Kidney tubule cell (primary cell): ENCODE measurements around the gene TMPRSS9.

Source experiments
- DNase-seq: peaks from one replicate; pipeline ENCODE4 v3.0.0-alpha.2; 2018; ENCODE audit warnings: low spot score

Gene TMPRSS9

DNA sequence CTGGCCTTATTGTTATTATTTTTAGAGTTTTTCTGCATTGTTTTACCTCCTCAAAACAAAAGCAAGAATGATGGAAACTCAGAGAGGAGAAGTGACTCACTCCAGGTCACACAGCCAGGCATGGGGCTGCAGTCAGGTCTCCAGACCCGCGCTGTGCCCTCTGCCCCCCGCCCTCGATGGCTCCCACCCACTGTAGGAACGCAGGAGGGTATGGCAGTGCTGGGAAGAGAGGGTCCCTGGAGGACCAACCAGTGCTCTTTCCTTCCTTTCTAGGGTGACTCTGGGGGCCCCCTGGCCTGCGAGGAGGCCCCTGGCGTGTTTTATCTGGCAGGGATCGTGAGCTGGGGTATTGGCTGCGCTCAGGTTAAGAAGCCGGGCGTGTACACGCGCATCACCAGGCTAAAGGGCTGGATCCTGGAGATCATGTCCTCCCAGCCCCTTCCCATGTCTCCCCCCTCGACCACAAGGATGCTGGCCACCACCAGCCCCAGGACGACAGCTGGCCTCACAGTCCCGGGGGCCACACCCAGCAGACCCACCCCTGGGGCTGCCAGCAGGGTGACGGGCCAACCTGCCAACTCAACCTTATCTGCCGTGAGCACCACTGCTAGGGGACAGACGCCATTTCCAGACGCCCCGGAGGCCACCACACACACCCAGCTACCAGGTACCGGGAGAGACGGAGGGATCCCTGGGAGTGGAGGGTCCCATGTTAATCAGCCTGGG lies 61.7 kb downstream of the TMPRSS9 start:
- no peak for DNase-seq

DNA sequence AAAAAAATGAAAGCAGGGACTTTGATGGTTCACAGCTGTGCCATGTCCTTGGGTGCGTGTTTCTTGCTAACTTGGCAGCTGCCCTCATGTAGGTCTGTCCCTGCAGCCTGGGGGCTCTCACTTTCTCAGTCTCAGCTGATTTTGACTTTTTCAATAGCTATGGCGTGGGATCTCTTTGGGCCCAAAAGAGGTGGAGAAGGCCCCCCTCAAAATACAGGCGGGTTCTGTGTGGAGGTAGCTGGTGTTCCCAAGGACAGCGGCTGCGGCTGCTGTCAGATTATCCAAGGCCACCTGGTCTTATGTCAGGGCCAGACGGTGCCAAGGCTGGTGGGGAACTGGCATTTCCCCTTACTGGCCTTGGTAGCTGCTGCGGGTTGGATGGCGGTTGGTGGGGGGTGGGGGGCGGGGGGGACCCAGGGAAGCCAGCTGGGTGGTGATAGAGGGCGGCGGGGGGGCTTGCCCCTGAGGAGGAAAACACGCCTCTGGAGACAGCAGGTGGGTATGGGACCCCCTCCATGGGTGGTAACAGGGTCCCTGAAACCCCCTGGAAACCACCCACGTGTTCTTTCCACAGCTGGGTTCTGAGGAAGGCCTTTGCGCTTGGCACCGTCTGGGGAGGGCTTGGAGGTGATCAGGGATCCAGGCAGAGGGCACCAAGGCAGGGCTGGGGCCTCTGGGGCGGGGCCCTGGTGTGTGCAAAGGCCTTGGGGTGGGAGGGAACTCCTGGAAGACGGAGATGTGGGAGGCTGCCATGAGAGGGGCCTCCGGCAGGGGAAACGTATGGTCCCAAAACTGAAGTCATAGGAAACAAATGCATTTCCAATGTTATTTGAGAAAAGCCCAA lies 63.2 kb downstream of the TMPRSS9 start:
- no peak for DNase-seq

DNA sequence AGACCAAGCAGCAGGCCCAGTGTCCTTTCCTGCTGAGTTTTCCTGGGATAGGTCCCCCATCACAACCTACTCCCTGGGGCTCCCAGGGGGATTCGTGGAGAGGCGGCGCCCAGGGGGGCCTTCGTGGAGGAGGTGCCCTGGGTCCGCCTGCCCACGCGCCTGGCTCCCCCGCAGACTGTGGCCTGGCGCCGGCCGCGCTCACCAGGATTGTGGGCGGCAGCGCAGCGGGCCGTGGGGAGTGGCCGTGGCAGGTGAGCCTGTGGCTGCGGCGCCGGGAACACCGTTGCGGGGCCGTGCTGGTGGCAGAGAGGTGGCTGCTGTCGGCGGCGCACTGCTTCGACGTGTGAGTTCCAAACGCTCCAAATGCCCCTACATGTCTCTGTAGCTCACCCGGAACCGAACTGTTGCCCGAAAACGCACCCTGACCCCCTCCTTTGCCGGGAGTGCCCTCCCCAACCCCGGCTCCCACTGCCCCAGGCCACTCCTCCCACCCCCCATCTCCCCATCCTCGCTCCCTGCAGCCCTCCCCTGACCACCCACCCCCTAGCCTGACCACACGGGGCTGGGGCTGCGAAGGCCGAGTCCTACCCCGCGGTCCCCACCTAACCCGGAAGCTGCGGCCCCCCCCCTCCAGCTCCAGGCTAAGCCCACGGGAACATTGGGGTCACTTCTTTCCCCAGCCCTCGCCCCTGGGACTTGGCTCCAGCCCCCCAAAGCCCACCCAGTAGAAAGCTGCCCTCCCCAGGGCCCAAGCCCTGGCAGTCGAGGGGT lies 64.0 kb downstream of the TMPRSS9 start:
- DNase-seq = no peak

DNA sequence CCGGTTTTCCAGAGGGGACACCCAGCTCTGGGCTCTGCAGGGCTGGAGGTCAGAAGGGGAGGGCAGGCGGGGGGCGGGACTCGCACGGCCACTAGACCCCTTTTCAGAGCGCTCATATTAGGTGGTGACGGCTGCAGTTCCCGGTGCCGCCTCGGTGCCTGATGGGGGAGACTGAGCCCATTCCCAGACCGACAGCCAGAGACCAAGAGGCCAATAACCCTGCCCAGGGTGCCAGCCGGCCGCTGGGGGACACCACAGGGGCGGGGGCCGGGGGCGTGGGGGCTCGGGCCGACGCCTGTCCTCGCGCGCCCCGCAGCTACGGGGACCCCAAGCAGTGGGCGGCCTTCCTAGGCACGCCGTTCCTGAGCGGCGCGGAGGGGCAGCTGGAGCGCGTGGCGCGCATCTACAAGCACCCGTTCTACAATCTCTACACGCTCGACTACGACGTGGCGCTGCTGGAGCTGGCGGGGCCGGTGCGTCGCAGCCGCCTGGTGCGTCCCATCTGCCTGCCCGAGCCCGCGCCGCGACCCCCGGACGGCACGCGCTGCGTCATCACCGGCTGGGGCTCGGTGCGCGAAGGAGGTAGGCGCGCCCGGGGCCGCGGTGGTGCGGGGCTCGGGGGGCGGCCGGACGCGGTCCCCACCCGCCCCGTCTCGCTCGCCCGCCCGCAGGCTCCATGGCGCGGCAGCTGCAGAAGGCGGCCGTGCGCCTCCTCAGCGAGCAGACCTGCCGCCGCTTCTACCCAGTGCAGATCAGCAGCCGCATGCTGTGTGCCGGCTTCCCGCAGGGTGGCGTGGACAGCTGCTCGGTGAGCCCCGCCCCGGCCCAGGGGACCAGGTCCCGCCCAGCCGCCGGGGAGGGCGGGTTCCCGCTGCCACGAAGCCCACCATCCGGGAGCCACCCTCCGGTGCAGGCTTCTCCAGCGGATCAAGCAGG lies 64.9 kb downstream of the TMPRSS9 start:
- DNase-seq = no peak

DNA sequence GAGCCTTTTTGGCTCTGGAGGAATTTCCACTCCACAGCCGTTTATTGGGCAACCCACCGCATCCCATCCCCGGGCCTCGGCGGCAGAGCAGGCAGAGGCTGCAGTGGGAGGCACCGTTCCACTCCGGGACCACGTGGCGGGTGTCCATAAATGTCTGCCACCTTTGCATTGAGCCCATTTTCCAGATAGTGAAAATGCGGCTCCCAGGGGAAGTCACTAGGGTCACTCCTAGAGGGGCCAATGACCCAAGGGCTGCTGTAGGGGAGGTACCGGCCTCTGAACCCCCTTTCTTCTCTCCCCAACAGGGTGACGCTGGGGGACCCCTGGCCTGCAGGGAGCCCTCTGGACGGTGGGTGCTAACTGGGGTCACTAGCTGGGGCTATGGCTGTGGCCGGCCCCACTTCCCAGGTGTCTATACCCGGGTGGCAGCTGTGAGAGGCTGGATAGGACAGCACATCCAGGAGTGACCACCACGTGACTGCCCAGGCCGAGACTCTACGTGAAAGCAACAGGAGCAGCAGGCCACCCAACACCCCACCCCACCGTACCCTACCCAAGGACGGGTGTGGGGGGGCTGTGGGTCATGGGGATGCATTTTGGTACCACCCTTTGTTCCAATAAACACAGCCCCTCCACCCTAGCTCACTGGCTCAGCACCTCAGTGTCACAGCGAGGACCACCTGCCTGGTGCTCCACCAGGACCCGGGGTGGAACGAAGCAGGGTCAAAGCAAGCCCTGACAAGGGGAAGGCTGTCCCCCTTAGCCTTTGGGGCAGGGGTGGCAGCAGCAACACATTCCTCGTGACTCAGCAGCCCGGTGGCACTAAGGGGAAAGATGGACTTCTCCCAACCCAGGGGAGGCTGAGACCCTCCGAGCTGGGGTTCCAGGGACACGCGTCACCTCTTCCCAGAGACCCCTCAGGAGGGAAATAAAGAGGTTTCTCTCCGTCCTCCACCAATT lies 65.8 kb downstream of the TMPRSS9 start:
- DNase-seq = no peak

DNA sequence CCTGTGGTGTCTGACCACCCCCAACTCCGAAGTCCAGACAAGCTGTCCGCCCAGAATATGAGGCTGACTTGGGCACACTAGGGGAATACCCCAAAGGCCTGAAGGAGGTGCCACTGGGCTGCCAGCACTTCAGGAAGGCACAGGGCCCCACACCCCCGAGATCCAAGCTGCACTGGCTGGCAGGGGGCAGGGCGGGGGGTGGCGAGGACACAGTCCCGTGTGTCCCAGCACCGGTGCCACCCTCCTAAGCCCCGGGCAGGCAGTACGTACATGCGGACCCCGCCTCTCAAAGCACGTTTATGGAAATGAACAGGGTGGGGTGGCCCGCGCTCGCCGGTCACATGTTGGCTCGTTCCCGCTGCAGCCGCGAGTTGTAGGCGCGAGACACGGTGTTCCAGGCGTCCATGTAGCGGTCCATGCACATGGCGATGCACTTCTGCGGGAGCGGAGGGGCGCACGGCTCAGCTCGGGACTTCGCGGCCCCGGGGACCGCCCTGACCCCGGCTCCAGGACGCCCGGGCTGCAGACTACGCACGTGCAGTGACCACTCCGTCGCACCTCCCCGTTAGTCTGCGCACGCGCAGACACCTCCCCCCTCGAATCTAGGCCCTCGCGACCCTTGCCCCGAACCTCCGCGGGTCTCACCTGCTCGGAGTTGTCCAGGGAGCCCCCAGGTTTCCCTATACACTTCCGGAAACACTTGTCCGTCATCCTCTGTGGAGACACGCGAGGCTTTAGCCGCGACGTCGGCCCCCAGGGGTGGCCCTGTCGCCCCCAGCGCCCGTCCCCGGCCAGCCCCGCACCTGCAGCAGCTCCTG lies 66.8 kb downstream of the TMPRSS9 start:
- DNase-seq = peak; percentile 45

DNA sequence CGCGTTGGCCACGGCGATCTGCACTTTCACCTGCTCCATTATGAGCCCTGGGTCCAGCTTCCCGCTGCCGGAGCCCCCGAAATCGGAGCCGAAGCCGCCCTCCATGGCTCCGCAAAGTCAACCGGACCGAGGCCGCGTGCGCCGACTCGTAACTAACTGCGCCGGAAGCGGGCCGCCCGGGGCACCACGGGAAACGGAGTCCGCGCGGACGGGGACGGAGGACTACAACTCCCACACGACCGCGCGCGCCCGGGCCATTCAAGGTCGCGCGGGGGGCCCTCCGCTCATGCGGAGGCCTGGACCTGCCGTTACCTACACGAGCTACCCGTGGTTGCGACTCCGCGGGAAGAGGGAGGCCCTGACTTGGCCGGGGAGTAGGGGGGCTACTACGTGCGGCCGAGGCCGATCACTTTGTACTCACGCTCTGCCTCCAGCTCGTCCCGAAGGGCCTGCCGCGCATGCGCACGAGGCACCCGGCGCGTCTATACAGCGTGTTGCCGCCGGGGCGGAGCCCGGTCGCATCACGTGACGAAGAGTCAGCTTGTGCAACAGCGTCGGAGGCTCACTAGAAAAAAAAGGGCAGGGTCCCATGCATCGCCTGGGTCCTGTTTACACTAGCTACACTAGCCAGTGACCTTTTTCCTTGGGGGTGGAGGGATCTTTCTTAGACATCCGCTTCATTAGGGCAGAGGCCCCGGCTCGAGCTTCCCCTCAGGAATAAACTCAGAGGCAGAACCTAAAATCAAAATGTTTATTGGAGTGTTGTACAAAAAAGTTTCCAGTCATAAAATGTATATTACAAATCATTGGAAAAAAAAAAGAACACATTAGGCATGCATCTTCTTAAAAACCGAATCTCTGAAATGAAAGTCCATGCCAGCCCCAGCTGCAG lies 67.6 kb downstream of the TMPRSS9 start, which contains the start of gene TIMM13:
Gene TIMM13 (minus strand): TSS at position 158 of the 892 bp plus-strand sequence. CDS start 53 bp downstream, at position 105.
- peak; percentile 95 for DNase-seq

DNA sequence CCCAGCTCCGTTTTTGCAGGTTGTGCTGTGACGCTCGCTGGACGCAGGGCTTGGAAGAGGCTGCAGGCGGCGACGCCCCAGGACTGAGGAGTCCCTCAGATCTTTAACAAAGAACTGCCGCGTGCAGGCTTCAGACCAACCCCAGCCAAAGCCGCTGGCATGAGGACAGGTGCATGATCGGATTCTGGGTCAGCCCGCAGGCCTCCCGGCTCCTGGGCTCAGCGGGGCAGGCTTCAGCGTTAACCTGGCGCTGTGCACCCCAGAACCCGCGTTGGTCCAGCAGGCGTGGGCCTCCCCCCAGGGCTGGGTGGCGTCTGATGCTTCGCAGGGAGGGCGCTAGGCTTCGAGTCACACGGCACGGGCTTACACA lies 68.2 kb downstream of the TMPRSS9 start:
- DNase-seq = peak; percentile 12

DNA sequence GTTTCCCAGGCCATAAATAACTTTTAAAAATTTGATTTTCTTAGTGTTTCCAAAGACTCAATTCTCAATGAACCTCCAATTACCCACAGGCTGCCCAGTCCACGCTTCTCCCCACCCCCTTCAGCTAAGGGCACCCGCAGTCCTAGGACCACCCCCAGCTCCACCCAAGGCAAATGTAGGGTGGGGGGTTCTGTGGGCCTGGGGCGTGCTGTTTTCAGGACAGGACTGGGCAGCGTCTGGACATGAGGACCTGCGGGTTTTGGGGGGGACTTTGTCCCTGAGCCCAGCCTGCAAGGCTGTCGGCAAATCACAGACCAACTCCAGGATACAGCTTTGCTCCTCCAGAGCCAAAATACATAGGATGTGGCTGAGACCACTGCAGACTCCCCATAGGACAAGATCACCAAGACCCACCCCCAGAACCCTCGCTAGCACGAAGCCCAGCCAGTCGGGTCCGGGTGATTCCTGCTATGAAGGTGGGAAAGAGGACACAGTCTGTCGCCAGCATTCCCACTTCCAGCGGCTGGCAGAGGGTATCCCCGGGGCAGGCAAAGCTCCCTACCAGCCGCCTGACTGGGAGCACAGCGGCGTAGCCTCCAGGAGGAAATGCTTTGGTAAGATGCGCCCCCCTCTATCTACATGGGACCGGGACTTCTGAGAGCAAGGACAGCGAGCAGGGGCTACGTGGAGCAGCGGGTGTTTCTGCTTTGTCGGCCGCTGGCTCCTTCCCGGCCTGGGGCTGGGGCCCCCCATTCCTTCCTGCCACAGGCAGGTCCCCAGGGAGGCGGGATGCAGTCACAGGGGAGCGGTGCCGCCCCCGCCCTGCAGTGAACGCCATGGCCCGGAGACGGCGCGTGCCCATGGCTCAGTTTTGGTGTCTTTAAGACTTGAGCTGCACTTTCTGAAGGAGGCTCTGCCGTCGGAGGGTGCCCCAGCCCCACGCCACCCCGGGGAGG lies 69.0 kb downstream of the TMPRSS9 start:
- DNase-seq = no peak

DNA sequence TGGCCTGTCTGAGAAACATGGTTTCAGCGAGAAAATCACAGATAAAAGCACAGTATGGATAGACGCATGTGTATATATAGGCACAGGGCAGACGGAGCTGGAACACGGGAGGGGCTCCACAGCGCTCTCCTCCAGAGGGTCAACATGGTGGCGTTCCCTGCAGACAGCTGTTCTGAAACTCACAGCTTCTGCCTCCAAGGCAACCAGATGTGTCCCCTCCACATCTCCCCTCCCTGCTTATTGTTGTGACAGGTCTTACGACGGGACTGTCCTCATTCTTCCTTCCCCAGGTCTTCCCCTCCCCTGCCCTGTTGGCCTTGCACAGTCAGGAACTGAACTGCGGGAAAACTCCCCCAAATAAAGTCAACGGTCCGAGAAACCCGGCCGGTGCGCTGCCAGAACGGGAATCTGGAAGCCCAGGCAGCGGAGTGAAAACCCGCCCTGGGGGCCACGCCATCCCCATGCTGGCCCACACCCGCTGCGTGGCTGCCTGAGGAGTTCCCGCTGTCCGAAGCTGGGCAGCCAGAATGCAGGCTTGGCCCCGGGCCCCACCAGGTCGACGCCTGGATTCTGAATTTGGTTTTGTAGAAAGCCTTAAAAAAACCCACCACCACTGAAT lies 70.0 kb downstream of the TMPRSS9 start:
- no peak for DNase-seq

DNA sequence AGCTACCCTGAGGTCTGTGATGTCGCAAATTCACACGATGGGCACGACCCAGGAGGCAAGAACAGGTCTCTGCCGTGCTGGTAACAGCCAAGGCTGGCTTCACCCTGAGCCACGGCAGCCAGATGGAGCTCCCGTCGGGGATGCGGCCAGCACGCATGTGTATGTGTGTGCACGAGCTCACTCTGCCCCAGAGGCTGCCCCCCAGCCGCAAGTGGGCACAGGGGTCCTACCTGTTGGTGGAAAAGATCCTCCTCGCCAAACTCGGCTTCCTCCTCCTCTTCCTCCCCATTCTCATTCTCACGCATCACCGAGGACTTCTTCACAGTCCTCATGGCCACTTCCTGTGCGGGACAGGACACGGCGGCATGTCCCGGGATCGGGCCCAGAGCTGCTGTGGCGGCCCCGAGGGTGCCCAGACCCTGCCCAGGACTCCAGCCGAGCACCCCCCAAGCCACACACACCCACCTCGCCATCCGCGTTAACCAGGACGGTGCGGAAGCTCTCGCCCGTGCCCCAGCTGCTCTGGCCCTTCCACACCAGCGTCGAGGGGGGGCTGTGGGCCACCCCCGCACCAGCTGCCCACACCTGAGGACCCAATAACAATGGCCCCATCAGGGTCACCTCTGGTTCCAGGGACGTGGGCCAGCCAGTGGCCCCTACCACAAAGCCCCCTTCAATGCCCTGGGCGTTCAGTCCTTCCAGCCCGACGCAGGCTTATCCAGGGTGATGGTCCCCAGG lies 71.4 kb downstream of the TMPRSS9 start:
- DNase-seq = no peak

DNA sequence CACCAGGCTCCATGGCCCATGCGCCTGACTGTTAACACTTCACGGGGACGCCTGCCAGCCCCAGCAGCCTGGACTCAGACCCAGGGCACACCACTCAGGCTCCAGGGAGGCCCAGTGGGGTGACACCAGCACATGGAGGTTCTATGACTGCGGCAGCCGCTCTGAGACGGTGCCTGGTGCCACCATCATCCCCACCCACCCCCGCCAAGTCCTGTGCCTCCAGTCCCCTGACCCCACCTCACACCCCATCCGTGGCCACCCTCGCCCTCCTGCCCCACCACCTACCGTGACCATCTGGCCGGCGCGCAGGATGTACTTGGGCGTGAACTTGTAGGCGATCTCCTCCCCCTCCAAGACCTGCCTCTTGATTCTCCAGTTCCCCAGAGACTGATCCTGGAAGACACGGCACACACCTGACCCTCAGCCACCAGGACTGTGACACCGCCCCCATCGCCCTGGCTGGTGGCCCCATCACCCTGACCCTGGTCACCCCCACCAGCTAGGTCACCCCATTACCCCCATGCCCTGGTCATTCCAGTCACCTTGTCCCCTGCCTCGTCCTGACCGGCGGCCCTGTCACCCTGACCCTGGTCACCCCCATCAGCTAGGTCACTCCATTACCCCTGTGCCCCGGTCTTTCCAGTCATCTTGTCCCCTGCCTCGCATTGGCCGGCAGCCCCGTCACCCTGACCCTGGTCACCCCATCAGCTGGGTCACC lies 72.2 kb downstream of the TMPRSS9 start:
- no peak for DNase-seq

DNA sequence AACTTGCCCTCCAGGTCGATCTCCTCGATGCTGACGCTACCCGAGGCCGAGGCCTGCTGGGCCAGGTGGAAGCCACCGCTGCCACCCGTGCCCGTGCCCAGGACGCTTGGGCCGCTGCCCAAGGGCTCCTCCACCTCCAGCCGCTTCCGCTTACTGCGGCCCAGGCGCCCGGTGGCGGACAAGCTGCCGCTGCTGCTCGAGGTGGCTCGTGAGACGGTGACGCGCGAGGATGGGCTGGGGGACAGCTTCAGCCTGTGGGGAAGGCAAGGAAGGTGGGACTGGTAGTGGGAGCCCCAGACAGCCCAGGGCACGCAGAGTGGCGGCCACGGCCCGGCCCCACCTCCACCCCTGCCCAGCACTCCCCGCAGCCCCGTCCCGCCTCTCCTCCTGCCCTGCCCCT lies 73.8 kb downstream of the TMPRSS9 start:
- no peak for DNase-seq

DNA sequence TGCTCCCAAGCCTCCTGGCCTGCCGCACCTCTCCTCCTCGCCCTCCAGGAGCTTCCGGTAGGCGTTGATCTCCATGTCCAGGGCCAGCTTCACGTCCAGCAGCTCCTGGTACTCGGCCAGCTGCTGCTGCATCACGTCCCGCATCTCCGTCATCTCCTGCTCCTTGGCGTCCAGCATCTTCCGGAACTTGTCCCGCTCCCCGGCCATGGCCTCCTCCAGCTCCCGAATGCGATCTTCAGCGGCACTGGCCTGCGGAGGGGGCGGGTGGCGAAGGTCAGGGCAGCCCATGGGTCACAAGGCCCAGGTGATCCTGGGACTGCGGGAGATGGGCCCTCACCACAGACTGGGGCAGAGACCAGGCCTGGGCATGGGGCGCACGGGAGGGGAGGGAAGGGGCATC lies 74.2 kb downstream of the TMPRSS9 start:
- no peak for DNase-seq

DNA sequence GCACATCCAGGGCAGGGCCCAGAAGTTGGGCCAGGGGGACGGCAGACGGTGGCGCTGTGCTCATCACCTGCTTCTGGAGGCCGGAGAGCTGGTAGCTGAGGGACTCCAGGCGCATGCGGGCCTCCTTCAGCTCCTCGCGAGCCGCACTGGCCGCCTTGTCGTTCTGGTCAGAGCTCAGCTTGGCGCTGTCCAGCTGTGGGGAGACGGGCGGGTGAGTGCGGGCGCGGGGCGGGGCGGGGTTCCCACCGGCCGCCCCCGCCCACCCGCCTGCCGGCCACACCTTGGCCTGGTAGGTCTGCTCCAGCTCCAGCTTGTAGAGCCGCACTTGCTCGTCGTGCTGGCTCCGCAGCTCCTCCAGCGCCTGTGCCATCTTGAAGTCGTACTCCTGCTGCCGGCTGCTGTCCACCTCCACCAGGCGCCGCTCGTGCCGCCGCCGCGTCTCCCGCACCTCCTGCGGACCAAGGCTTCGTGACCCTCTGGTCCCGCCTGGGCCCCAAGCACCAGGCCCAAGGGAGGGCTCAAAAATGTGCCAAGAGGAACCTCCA lies 74.7 kb downstream of the TMPRSS9 start:
- no peak for DNase-seq
